GM18867 (cell line): ENCODE data around the gene SIGLEC9.

Experiments
- ATAC-seq: cut with Tn5 transposase; IDR thresholded peaks from one replicate; pipeline ENCODE4 v1.9.1; 2021; ENCODE audit warnings: mild to moderate bottlenecking, moderate library complexity; ENCODE audit not compliant: unreplicated experiment

SIGLEC9 gene

DNA sequence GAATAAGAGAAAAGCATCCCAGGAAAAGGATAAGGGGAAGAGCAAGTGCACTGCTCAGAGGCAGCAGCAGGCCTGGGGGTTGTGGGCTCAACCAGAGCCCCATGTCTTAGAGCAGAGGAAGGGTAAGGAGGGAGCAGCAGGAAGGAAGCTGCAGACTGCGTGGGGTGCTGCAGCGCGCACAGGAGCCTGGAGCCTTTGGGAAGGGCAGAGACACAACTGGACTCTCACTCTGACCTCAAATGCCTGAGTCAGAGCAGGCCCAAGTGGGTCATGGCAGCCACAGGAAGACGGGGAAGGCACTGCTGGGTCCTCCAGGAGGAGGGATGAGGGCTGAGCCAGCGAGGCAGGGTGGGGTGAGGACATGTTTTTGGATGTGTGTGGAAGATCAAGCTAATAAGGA is 49.0 kb downstream of the SIGLEC9 start:
- no peak for ATAC-seq

DNA sequence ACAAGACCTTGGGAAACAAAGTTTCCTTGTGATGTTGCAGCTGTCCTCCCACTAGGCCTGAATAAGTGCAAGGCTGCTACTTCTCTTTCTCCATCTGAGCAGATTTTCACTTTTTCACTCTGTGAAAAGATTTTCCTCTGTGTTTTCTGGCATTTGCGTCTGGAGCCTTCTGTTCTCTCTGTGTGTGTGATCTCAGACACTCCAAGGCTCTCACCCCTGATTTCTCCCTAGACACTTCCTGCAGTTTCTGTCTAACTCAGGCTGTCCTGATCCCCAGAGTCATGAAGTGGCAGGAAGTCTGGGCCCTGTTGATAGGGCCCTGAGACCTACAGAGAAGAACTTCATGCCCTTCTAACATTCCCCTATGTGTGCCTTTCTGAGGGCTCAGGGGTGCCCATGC is 54.5 kb downstream of the SIGLEC9 start:
- ATAC-seq, result no peak
